ENCODE results near the gene PILRB. TPM values are rescaled to one million over a fixed set of nuclear protein-coding genes. Genes with fewer than 3 reads are reported as not detected.

PILRB gene
- total RNA-seq, 1 experiment from 2014 or later: 73.2 TPM

DNA sequence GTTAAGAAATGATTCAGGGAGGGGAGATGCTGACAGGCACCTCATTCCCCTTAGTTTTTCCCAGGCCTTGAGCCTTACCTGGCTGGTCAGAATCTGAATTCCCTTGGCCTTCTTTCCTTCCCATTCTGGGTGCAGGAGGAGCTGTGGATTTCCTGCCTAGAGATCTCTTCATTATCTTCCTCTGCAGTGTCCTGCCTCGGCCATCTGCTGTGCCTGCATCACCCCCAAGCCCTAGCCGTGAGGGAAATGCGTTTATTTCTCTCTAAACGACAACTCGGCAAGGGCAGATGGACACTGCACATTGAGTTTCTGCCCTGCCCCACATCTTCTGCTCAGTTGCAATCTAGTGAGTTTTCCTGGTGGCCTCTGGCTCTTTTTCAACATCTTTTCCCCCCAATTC, 43.9 kb downstream of the PILRB start:
- intact Hi-C loops (cut with micrococcal nuclease; ENCODE audit: unreplicated experiment): no loop called here
- Histone ChIP-seq H3K9me3 (ENCODE audit: control insufficient read depth, insufficient read depth, low read depth, low read length) (no peaks in the 10 kb centered on the region), H3K36me3 (ENCODE audit: control insufficient read depth, insufficient read depth, low read length) (no peaks in the 10 kb centered on the region), H3K4me1 (ENCODE audit: control insufficient read depth, insufficient read depth, low read length) (no peaks in the 10 kb centered on the region), H3K4me3 (ENCODE audit: low read depth in 2 of 2, low read length in 2 of 2) (no peak overlapping the region), H3K27me3 (ENCODE audit: control insufficient read depth, insufficient read depth, low read length) (no peaks in the 10 kb centered on the region), H3K27ac (ENCODE audit: low read length) (no peak overlapping the region)
- CTCF ChIA-PET: interaction anchor here (0.6 kb wide), 1 partner anchor 476 kb away, joined by 3 read pairs; no protein-coding TSS in a partner anchor
- ATAC-seq (no peak), DNase-seq (ENCODE audit: low read depth, low spot score) (no peak)
- TF ChIP-seq SIN3A (IDR thresholded peaks at IDR 0.05; ENCODE audit: borderline replicate concordance, insufficient read depth, low read depth, low read length) (no peak), TCF7L2 (IDR thresholded peaks at IDR 0.05; ENCODE audit: low read depth, low read length) (no peak), POLR2AphosphoS5 (IDR thresholded peaks at IDR 0.05; ENCODE audit: low read depth, low read length) (no peak)
- TF ChIP-seq, protein P1, sequence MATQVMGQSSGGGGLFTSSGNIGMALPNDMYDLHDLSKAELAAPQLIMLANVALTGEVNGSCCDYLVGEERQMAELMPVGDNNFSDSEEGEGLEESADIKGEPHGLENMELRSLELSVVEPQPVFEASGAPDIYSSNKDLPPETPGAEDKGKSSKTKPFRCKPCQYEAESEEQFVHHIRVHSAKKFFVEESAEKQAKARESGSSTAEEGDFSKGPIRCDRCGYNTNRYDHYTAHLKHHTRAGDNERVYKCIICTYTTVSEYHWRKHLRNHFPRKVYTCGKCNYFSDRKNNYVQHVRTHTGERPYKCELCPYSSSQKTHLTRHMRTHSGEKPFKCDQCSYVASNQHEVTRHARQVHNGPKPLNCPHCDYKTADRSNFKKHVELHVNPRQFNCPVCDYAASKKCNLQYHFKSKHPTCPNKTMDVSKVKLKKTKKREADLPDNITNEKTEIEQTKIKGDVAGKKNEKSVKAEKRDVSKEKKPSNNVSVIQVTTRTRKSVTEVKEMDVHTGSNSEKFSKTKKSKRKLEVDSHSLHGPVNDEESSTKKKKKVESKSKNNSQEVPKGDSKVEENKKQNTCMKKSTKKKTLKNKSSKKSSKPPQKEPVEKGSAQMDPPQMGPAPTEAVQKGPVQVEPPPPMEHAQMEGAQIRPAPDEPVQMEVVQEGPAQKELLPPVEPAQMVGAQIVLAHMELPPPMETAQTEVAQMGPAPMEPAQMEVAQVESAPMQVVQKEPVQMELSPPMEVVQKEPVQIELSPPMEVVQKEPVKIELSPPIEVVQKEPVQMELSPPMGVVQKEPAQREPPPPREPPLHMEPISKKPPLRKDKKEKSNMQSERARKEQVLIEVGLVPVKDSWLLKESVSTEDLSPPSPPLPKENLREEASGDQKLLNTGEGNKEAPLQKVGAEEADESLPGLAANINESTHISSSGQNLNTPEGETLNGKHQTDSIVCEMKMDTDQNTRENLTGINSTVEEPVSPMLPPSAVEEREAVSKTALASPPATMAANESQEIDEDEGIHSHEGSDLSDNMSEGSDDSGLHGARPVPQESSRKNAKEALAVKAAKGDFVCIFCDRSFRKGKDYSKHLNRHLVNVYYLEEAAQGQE (IDR thresholded peaks at IDR 0.05; ENCODE audit: insufficient read depth in 1 of 2, low read depth in 2 of 2, low read length in 1 of 2): no peak
- TF ChIP-seq, protein P2, sequence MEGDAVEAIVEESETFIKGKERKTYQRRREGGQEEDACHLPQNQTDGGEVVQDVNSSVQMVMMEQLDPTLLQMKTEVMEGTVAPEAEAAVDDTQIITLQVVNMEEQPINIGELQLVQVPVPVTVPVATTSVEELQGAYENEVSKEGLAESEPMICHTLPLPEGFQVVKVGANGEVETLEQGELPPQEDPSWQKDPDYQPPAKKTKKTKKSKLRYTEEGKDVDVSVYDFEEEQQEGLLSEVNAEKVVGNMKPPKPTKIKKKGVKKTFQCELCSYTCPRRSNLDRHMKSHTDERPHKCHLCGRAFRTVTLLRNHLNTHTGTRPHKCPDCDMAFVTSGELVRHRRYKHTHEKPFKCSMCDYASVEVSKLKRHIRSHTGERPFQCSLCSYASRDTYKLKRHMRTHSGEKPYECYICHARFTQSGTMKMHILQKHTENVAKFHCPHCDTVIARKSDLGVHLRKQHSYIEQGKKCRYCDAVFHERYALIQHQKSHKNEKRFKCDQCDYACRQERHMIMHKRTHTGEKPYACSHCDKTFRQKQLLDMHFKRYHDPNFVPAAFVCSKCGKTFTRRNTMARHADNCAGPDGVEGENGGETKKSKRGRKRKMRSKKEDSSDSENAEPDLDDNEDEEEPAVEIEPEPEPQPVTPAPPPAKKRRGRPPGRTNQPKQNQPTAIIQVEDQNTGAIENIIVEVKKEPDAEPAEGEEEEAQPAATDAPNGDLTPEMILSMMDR (IDR thresholded peaks at IDR 0.05): no peak
- in situ Hi-C loops (cut with HindIII; ENCODE audit: low pct_unique_long_range_greater_than_20kb, low sequenced_read_pairs): no loop called here
- POLR2A ChIA-PET: no interaction called here
- no TSS peak for BruUV-seq (replicated peaks)

DNA sequence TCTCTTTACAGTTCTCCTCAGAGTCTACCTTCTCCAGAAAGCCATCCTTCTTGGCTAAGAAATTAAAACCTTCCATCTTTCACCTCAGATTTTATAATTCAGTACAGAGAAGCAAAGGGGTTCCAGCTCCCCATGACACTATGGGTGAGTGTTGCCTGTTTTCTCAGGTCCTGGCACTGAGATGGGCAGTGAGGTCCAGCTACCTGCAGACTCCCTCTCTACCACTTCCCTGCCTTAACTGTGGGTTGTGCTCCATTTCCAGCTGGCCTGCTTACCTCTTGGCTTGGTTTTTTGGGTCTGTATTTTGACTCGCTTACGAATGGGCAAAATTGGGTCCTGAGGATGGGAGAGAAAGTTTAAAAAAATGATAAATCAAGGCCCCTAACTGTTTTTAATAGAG, 44.3 kb downstream of the PILRB start:
- POLR2A ChIA-PET: no interaction called here

More for the DNA sequence above, 44.3 kb downstream of the PILRB start:
- Histone ChIP-seq H3K4me1 (ENCODE audit: control insufficient read depth, insufficient read depth, low read length) (no peaks in the 10 kb centered on the region), H3K27me3 (ENCODE audit: control insufficient read depth, insufficient read depth, low read length) (no peaks in the 10 kb centered on the region), H3K36me3 (ENCODE audit: control insufficient read depth, insufficient read depth, low read length) (no peaks in the 10 kb centered on the region), H3K27ac (ENCODE audit: low read length) (no peak overlapping the region), H3K9me3 (ENCODE audit: control insufficient read depth, insufficient read depth, low read depth, low read length) (no peaks in the 10 kb centered on the region), H3K4me3 (ENCODE audit: low read depth in 2 of 2, low read length in 2 of 2) (no peak overlapping the region)
- TF ChIP-seq, protein P2 (IDR thresholded peaks at IDR 0.05): no peak
- TF ChIP-seq SIN3A (IDR thresholded peaks at IDR 0.05; ENCODE audit: borderline replicate concordance, insufficient read depth, low read depth, low read length) (no peak), POLR2AphosphoS5 (IDR thresholded peaks at IDR 0.05; ENCODE audit: low read depth, low read length) (no peak), TCF7L2 (IDR thresholded peaks at IDR 0.05; ENCODE audit: low read depth, low read length) (no peak)
- TF ChIP-seq, protein P1 (IDR thresholded peaks at IDR 0.05; ENCODE audit: insufficient read depth in 1 of 2, low read depth in 2 of 2, low read length in 1 of 2): no peak
- CTCF ChIA-PET: no interaction called here
- intact Hi-C loops (cut with micrococcal nuclease; ENCODE audit: unreplicated experiment): no loop called here
- BruUV-seq (replicated peaks): no TSS peak
- DNase-seq (ENCODE audit: low read depth, low spot score): no peak
- no peak for ATAC-seq
- in situ Hi-C loops (cut with HindIII; ENCODE audit: low pct_unique_long_range_greater_than_20kb, low sequenced_read_pairs): no loop called here
